ENCODE measurements around the gene RANGAP1.

- TF ChIP-seq, protein P1, sequence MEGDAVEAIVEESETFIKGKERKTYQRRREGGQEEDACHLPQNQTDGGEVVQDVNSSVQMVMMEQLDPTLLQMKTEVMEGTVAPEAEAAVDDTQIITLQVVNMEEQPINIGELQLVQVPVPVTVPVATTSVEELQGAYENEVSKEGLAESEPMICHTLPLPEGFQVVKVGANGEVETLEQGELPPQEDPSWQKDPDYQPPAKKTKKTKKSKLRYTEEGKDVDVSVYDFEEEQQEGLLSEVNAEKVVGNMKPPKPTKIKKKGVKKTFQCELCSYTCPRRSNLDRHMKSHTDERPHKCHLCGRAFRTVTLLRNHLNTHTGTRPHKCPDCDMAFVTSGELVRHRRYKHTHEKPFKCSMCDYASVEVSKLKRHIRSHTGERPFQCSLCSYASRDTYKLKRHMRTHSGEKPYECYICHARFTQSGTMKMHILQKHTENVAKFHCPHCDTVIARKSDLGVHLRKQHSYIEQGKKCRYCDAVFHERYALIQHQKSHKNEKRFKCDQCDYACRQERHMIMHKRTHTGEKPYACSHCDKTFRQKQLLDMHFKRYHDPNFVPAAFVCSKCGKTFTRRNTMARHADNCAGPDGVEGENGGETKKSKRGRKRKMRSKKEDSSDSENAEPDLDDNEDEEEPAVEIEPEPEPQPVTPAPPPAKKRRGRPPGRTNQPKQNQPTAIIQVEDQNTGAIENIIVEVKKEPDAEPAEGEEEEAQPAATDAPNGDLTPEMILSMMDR (conservative IDR thresholded peaks at IDR 0.05; ENCODE audit: low read length): no peak
- TF ChIP-seq EZH2phosphoT487 (IDR thresholded peaks at IDR 0.05; ENCODE audit: borderline replicate concordance, low read depth, low read length): no peak
These were observed 55.6 kb downstream of the RANGAP1 start for GRCh38 chr22:41230401-41230785.

Data from OCI-LY7 (cell line).